ENCODE results near the gene ACAA2. TPM values are rescaled to one million over a fixed set of nuclear protein-coding genes. Genes with fewer than 3 reads are reported as not detected.

The ACAA2 gene
- total RNA-seq, 1 experiment from 2014 or later = 77.1 TPM

DNA sequence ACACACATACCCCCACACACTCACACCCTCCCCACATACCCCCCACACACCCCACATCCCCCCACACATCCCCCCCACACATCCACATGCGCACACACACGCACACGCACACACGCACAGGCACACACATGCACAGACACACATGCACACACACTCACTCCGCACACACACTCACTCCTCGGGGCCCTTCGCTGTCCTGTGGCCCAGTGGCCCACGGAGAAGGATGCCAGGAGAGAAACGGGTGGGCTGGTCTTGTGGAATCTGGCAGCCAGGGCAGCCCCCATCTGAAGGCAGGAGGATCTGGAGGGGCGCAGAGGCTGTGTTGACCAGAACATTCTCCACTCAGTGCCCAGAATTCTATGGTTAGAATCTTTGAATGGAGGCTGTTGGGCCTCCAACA lies 51.6 kb downstream of the ACAA2 start:
- H3K4me3 Mint-ChIP-seq (ENCODE audit: low read depth, unreplicated experiment) = no peak overlapping the region
- H3K27ac Mint-ChIP-seq (ENCODE audit: unreplicated experiment) = no peak overlapping the region
- no peaks in the 10 kb centered on the region for H3K9me3 Mint-ChIP-seq (ENCODE audit: low read depth, unreplicated experiment)
- TF ChIP-seq, protein P1, sequence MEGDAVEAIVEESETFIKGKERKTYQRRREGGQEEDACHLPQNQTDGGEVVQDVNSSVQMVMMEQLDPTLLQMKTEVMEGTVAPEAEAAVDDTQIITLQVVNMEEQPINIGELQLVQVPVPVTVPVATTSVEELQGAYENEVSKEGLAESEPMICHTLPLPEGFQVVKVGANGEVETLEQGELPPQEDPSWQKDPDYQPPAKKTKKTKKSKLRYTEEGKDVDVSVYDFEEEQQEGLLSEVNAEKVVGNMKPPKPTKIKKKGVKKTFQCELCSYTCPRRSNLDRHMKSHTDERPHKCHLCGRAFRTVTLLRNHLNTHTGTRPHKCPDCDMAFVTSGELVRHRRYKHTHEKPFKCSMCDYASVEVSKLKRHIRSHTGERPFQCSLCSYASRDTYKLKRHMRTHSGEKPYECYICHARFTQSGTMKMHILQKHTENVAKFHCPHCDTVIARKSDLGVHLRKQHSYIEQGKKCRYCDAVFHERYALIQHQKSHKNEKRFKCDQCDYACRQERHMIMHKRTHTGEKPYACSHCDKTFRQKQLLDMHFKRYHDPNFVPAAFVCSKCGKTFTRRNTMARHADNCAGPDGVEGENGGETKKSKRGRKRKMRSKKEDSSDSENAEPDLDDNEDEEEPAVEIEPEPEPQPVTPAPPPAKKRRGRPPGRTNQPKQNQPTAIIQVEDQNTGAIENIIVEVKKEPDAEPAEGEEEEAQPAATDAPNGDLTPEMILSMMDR (IDR thresholded peaks at IDR 0.05; ENCODE audit: unreplicated experiment) = no peak
- no peaks in the 10 kb centered on the region for H3K27me3 Mint-ChIP-seq (ENCODE audit: unreplicated experiment)
- DNase-seq = no peak
- no TSS peak for BruUV-seq (replicated peaks)
- CTCF ChIA-PET = no interaction called here
- H3K36me3 Mint-ChIP-seq (ENCODE audit: insufficient read depth, unreplicated experiment) = no peaks in the 10 kb centered on the region
- intact Hi-C loops (cut with micrococcal nuclease; ENCODE audit: unreplicated experiment) = no loop called here
- no peaks in the 10 kb centered on the region for H3K4me1 Mint-ChIP-seq (ENCODE audit: low read depth, unreplicated experiment)

DNA sequence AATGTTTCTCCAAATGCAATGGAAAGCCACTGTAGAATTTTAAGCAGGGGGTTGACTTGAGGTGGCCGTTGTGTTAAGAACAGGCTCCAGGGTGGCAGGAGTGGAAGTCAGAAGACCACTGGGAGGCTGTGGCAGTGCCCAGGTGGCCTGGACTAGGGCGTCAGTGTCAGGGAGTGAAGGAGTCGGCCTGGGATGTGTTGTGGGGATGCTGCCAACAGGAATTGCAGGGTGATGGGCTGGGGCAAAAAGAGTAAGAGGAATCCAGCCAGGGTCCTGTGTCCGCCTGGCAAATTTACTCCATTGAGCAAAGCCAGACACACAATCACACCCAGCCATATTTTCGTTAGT lies 55.1 kb downstream of the ACAA2 start:
- Mint-ChIP-seq H3K27ac (ENCODE audit: unreplicated experiment) (no peak overlapping the region), H3K4me3 (ENCODE audit: low read depth, unreplicated experiment) (no peak overlapping the region), H3K36me3 (ENCODE audit: insufficient read depth, unreplicated experiment) (no peaks in the 10 kb centered on the region), H3K9me3 (ENCODE audit: low read depth, unreplicated experiment) (no peaks in the 10 kb centered on the region), H3K4me1 (ENCODE audit: low read depth, unreplicated experiment) (no peaks in the 10 kb centered on the region), H3K27me3 (ENCODE audit: unreplicated experiment) (no peaks in the 10 kb centered on the region)
- no peak for DNase-seq
- CTCF ChIA-PET = interaction anchor here (0.6 kb wide), 1 partner anchor 276 kb away, joined by 3 read pairs; no protein-coding TSS in a partner anchor
- TF ChIP-seq, protein P1 (IDR thresholded peaks at IDR 0.05; ENCODE audit: unreplicated experiment) = no peak
- no TSS peak for BruUV-seq (replicated peaks)
- intact Hi-C loops (cut with micrococcal nuclease; ENCODE audit: unreplicated experiment) = no loop called here

DNA sequence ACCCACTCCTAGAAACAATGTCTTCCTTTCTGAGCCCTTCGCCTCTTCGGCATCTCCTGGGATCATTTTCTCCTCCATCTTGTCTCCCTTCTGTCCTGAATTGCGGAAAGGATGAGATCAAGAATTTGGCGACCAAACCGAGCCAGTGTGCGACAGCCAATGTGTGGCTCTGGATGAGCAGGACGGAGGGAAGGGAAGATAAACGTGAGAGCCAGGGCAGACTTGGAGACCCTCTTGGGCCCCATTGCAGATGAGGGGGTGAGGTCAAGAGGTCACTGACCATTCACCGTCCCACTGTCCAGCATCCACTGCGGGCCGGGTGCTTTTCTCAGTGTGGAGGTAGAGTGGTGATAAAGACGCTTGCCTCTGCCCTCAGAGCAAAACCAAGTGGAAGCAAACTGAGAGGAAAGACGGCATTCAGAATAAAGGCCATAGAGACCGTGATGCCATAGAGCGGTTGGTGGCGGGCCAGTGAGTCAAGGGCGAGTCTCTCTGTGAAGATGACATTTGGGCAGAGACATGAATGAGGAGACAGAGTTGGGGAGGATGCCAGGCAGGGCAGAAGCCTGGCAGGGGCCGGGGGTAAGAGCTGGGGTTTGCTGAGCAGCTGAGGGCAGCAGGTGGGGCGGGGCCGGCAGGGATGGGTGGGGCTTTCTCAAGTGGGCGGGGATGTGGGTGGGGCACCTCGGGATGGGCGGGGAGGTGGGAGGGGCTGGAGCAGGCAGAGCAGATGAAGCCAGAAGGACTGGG lies 55.6 kb downstream of the ACAA2 start:
- intact Hi-C loops (cut with micrococcal nuclease; ENCODE audit: unreplicated experiment) = no loop called here
- Mint-ChIP-seq H3K27ac (ENCODE audit: unreplicated experiment) (no peak overlapping the region), H3K36me3 (ENCODE audit: insufficient read depth, unreplicated experiment) (no peaks in the 10 kb centered on the region), H3K9me3 (ENCODE audit: low read depth, unreplicated experiment) (no peaks in the 10 kb centered on the region), H3K4me3 (ENCODE audit: low read depth, unreplicated experiment) (no peak overlapping the region), H3K4me1 (ENCODE audit: low read depth, unreplicated experiment) (no peaks in the 10 kb centered on the region), H3K27me3 (ENCODE audit: unreplicated experiment) (no peaks in the 10 kb centered on the region)
- TF ChIP-seq, protein P1 (IDR thresholded peaks at IDR 0.05; ENCODE audit: unreplicated experiment) = no peak
- DNase-seq = peak; percentile 24
- CTCF ChIA-PET = interaction anchor here (0.6 kb wide), 1 partner anchor 1527 kb away, joined by 3 read pairs; no protein-coding TSS in a partner anchor
- BruUV-seq (replicated peaks) = no TSS peak

DNA sequence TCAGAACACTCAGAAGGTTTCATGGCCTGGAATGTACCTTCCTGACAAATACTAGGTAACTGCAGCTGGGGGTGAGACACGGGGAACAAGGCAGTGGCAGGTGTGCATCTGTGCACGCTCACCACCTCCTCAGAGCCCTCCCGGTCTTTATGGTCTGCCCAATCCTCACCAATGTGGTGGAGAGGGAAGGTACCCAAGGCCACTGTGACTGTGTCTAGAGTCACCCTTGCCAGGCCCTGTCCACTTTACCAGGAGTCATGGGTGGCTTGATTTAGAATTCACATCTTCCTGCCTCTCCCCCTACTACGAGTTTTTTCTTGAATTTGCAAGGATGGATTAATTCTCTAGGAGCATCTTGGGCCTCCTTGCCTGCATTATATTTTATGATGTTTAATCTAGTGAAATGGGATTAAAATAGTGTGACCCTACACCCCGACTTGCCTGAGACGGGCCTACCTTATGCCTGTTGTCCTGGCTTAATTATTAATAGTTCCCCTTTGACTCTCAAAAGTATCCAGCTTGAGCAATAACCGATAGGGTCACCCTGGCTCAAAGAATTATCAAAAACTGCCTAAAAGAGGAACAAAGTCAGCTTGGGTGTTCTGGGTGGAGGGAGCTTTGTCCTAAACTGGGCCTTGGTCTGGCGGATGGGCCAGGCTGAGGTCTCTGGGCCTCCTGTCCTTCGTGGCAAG lies 56.5 kb downstream of the ACAA2 start:
- H3K27me3 Mint-ChIP-seq (ENCODE audit: unreplicated experiment) = peaks cover 7% of the 10 kb centered on the region
- TF ChIP-seq, protein P1 (IDR thresholded peaks at IDR 0.05; ENCODE audit: unreplicated experiment) = no peak
- CTCF ChIA-PET = no interaction called here
- DNase-seq = no peak
- intact Hi-C loops (cut with micrococcal nuclease; ENCODE audit: unreplicated experiment) = no loop called here
- H3K36me3 Mint-ChIP-seq (ENCODE audit: insufficient read depth, unreplicated experiment) = no peaks in the 10 kb centered on the region
- H3K9me3 Mint-ChIP-seq (ENCODE audit: low read depth, unreplicated experiment) = no peaks in the 10 kb centered on the region
- no peak overlapping the region for H3K4me3 Mint-ChIP-seq (ENCODE audit: low read depth, unreplicated experiment)
- no peak overlapping the region for H3K27ac Mint-ChIP-seq (ENCODE audit: unreplicated experiment)
- no TSS peak for BruUV-seq (replicated peaks)
- H3K4me1 Mint-ChIP-seq (ENCODE audit: low read depth, unreplicated experiment) = no peaks in the 10 kb centered on the region

Data from Calu3 (cell line).